Stimulated activated CD4-positive, alpha-beta T cell treated with anti-CD3 and anti-CD28 coated beads, TNF-alpha, amount 100 ng/mL, for 1 hour (primary cell): ENCODE measurements around the gene SLC25A44.
A peak's percentile ranks its signal among the peaks of the same experiment; 100 is the strongest.
"Not testable (repeated sequence)": the region's sequence is repeated elsewhere in the genome, so short reads cannot be mapped to it uniquely, and the experiment has no call there.

Source experiments
- DNase-seq, 3 donors: peaks; one replicate each; pipeline ENCODE4 v3.0.0-alpha.2; 2020; ENCODE audit warnings: low read depth in 3 of 3, low spot score in 1 of 3

SLC25A44 gene

DNA sequence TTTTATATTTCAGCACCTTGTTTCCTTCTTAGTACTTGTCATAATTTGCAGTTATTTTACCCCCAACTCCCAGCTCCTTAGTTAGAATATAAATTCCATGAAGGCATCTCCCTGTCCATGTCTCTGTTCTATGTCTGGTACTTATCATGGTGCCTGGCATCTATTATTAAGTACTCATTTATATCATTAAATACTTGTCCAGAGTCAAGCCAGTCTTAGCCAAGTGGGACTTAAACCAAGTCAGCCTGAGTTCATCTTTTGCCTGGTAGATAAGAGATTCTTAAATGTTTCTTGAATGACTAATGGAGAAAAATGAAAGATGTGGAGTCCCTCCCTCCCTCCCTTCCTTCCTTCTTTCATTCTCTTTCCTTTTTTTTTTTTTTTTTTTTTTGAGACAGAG is 9.4 kb downstream of the SLC25A44 start:
- DNase-seq = no peak

DNA sequence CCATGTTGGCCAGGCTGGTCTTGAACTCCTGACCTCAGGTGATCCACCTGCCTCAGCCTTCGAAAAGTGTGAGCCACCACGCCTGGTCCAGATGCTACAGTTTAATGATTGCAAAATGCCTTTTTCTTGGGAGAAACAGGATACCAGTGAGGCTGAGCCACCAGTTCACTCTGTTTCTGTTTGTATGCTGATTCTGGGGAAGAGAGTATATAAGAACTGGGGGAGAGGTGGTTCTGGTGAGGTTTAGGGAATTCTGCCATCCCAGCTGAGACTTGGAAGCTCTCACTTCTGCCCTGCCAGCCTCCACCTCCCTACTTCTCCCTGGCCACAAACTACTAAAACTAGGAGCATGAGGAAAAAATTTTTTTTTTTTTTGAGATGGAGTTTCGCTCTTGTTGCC is 10.8 kb downstream of the SLC25A44 start:
- no peak for DNase-seq

DNA sequence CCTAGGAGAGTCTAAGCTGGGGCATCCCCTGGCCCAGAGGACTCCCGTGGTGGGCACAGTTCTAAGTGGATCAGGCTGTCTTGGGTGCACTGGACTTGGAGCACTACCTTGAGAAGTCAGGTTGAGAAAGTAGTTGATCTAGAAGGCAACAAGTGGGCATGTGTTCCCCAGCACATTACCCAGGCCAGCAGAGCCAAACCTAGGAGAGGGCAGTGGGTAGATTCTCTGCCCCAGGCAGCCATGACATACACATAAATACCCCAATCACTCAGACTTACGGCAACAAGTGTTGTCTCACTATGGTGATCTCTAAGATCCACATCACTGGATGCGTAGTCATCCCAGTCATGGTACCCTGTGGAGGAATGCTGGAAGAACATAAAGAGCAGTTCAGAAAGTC is 17.3 kb downstream of the SLC25A44 start:
- no peak for DNase-seq

DNA sequence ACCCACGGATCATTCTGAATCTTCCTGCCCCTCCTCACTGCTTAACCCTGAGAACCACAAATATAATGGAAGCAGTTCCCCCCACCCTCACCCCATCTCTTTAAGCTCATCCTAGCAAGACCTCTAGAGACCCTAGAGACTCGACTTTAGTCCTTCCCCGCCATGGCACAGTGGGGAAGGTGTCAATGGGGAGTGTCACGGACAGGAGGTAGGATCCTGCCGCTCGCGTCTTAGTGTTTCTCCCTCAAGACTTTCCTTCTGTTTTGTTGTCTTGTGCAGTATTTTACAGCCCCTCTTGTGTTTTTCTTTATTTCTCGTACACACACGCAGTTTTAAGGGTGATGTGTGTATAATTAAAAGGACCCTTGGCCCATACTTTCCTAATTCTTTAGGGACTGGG is 18.2 kb downstream of the SLC25A44 start:
- DNase-seq = no peak

DNA sequence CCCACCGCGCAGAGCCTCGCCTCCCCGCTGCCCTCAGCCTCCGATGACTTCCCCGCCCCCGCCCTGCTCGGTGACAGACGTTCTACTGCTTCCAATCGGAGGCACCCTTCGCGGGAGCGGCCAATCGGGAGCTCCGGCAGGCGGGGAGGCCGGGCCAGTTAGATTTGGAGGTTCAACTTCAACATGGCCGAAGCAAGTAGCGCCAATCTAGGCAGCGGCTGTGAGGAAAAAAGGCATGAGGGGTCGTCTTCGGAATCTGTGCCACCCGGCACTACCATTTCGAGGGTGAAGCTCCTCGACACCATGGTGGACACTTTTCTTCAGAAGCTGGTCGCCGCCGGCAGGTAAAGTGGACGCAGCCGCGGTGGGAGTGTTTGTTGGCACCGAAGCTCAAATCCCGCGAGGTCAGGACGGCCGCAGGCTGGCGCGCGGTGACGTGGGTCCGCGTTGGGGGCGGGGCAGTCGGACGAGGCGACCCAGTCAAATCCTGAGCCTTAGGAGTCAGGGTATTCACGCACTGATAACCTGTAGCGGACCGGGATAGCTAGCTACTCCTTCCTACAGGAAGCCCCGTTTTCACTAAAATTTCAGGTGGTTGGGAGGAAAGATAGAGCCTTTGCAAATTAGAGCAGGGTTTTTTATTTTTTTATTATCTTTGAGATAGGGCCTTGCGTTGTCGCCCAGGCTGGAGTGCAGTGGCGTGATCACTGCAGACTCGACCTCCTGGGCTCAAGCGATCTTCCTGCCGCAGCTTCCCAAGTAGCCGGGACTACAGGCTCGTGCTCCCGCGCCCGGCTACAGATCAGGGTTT is 19.1 kb downstream of the SLC25A44 start, which contains the start of gene PMF1:
Gene PMF1, plus strand, starts transcription at position 175 of the 811 bp plus-strand sequence. Its CDS starts 9 bp downstream, at position 184.
- peak; percentile 84 to 92 (median 88) for DNase-seq

DNA sequence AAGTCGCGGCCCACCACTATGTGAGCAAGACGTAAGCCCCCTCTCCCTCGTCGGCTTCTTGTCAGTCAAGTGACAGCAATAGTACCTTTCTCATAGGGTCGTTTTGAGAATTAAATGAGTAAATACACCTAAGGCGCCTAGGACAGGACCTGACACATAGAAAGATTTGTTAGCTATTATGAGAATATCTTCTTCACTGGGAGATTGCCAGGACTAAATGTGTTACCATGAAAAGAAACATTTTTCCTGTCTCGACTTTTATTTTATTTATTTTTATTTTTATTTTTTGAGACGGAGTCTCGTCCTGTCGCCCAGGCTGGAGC is 19.7 kb downstream of the SLC25A44 start:
- no peak for DNase-seq

DNA sequence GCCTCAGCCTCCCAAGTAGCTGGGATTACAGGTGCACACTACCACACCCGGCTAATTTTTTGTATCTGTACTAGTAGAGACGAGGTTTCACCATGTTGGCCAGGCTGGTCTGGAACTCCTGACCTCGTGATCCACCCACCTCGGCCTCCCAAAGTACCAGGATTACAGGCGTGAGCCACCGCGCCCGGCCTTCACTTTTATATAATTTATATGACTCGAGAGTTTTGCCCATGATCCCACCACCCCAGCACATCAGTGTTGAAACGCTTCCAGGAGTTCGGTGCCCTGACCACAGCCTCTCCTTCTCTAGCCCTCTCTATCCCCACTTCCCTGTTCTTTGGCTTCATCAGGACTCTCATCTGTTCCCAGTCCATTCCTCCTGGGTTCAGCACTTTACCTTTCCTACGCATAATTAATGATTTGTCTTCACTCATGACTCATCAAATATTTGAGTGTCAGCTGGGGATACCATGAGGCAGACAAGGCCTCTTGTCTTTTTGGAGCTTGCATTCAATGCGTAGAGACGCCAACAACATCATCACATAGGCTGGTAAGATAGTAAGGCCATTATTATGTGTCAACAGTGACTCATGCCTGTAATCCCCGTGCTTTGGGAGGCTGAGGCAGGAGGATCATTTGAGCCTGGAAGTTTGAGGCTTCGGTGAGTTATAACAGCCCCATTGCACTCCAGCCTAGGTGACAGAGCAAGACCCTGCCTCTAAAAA is 20.3 kb downstream of the SLC25A44 start:
- no peak for DNase-seq

DNA sequence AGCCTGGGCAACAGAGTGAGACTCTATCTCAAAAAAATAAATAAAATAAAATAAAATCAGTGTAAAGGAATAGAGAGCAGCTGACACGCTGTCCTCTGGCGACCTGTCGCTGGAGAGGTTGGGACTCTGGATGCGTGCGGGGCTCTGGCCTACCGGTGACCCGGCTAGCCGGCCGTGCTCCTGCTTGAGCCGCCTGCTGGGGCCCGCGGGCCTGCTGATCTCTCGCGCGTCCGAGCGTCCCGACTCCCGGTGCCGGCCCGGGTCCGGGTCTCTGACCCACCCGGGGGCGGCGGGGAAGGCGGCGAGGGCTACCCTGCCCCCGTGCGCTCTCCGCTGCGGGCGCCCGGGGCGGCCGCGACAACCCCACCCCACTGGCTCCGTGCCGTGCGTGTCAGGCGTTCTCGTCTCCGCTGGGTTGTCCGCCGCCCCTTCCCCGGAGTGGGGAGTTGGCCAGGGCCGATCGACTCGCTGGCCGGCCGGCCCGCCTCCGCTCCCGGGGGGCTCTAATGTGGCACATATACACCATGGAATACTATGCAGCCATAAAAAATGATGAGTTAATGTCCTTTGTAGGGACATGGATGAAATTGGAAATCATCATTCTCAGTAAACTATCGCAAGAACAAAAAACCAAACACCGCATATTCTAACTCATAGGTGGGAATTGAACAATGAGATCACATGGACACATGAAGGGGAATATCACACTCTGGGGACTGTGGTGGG is 22.6 kb downstream of the SLC25A44 start:
- DNase-seq = not testable (repeated sequence)

DNA sequence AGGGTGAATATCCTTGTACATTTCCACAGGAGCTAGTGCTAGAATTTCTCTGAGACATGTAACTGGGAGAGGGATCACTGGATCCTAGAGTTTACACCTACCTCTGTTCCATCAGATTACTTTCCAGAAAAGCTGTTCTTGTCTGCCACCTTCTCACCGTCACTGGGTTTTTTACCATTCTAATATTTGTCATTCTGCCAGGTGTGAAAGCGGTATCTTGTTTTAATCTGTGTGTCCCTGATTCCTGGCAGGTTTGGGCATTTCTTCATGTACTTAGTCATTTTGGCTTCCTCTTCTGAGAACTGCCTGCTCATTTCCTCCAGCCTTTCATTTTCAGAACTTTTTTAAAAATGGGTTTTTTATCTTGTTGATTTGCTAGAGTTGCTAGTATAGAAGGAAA is 24.0 kb downstream of the SLC25A44 start:
- DNase-seq = no peak

DNA sequence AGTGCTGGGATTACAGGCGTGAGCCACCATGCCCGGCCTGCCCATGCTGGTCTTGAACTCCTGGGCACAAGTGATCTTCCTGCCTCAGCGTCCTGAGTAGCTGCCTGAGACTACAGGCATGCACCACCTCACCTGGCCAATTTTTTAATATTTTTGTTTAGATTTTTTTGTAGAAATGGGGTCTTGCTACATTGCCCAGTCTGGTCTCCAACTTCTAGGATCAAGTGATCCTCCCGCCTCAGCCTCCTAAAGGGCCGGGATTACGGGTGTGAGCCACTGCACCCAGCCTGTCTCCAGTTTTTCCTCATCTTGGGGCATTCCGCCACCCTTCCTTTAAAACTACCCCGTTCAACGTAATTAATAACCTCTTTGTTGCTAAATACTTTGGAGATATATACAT is 26.3 kb downstream of the SLC25A44 start:
- DNase-seq = no peak

DNA sequence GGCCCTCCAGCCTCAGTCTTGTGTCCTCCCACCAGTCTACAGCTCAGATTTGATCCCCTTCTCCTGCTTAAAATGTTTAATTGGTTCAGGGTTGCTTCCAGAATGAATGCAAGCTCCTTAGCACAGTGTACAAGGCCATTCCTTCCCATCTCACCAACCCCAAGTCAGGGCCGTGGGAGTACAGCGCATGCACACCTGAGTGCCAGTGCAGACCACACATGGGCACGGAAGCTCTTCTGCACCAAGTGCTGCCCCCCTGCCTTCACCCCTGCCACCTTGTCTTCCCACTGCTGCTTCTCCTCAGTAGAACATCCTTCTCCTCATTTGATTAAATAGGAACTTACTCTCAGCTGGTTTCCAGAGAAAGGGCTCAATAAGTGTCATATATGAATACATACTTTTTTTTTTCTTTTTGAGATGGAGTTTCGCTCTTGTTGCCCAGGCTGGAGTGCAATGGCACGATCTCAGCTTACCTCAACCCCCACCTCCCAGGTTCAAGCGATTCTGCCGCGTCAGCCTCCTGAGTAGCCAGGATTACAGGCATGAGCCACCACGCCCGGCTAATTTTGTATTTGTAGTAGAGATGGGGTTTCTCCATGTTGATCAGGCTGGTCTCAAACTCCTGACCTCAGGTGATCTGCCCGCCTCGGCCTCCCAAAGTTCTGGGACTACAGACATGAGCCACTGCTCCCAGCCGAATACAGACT is 28.2 kb downstream of the SLC25A44 start:
- DNase-seq = no peak

DNA sequence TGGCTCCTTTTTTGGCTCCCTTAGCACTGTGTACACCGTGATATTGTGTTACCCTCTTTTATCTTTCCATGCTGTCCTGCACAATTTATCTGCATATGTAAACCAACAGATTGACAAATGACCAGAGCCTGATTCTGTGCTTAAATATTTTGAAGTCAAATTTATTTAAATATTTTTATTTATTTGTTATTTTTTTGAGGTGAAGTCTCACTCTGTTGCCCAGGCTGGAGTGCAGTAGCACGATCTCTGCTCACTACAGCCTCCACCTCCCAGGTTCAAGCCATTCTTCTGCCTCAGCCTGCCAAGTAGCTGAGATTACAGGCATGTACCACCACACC is 31.7 kb downstream of the SLC25A44 start:
- no peak for DNase-seq

DNA sequence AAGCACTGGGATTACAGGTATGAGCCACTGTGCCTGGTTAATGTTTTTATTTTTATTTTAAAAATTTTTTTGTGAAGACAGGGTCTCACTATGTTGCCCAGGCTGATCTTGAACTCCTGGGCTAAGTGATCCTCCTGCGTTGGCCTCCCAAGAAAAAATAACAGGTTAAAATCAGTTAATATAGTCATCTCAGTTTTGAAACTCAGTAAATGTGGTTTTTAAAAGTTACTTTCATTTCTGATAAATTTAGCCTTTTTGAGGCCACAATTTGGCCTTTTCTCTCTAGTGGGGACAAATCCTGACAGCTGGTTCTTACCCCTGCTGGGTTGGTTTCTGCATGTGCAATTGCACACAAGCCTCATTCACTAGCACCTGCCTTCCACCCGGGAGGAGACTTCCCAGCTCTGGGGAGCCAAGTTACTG is 32.2 kb downstream of the SLC25A44 start:
- no peak for DNase-seq

DNA sequence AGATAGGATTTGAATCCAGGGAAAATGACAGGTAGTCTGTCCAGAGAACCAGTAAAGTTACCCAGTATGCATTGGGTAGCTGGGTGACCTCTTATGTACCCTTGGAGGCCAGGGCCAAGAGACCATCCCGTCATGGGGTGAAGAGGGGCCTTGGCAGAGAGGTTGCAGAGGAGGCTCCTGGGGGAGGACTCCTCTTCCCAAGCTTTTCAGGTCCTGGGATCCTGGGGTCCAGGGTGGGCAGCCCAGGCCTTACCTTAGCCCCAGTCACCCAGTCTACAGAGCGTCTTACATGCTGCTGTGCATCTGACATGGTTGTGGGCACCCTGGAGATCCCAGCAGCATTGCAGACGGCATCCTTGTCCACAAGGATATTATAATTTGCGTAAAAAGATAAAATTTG is 32.9 kb downstream of the SLC25A44 start:
- no peak for DNase-seq

DNA sequence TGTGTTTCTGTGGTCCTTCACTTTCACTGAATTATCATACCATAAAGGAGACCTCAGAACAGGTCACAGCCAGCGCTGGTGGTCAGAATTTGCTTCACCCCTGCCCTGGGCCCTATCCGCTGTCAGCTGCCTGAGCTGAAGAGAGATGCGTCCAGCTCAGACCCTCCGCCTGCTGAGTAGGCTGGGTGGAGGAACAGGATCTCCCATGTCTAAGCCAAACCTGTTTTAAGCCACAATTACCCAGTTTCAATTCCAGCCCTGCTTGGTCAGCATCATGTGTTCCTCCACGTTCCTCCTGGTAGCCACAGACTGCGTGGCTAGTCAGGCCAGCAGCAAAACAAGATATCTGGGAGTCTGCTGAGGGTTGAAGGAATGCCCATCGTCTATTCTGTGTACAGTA is 34.6 kb downstream of the SLC25A44 start:
- no peak for DNase-seq

DNA sequence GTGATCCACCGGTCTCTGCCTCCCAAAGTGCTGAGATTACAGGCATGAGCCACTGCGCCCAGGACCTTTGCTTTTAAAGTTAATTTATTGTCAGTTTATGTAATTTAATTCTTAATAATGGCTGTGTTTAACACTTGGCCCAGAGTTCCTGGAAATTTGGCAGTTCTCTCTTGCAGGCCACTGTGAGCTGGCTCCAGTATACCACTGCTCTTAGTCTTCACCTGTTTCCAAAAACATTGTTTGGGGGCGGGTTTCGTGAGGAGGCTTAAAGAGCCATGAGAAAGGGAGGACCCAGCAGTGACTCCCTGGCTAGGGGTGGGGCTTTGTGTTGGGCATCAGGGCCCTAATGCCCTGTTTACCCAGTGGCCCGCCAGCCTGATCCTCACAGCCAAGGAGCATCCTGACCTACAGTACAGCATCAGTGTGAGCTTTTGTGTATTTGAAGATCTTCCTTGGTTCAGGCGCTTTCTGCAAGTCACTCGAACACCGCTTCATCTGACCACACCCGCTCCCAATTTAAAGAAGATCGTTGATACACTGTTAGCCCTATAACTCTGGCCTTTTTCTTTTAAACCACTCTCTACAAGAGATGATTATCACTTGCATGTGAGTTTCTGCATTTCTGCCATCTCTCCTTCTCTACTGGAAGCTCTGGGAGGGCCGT is 36.0 kb downstream of the SLC25A44 start:
- DNase-seq = no peak

DNA sequence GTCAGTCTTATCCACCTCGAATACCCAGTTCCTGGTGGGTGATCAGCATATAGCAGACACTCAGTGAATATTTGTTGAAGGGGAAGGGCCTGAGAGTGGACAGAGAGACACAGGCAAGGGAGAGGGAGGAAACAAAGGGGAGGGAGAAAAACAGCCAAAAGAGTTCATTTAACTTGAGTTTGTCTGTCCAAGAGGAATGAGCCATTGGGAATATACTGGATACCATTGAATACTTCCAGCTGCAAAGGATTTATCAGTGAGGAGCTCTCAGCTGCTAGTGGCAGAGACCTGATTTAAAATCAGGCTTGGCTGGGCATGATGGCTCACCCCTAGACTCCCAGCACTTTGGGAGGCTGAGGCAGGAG is 36.6 kb downstream of the SLC25A44 start:
- DNase-seq = no peak

DNA sequence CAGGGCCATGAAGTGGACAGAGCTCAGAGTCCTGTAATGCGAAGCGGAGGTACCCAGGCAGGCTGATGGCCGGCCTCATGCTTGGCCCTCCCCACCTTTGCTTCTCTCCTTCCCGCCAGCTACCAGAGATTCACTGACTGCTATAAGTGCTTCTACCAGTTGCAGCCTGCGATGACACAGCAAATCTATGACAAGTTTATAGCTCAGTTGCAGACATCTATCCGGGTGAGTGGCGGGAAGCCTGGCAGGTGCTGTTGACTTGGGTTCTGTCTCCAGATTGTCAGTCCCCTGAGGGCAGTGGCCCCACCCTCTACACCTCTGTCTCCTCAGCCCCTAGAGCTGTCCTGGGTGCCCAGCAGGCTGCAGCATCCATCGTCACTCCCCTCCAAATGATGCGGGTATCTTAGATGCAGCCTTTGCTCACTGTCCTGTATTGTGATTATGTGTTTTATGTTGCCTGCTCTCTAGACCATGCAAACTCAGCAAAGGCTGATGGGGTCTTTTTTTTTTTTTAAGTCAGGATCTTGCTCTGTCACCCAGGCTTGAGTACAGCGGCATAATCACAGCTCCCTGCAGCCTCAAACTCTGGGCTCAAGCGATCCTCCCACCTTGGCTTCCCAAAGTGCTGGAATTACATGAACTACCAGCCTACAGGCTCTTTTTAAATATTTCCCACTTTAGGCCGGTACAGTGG is 38.4 kb downstream of the SLC25A44 start:
- DNase-seq = no peak

DNA sequence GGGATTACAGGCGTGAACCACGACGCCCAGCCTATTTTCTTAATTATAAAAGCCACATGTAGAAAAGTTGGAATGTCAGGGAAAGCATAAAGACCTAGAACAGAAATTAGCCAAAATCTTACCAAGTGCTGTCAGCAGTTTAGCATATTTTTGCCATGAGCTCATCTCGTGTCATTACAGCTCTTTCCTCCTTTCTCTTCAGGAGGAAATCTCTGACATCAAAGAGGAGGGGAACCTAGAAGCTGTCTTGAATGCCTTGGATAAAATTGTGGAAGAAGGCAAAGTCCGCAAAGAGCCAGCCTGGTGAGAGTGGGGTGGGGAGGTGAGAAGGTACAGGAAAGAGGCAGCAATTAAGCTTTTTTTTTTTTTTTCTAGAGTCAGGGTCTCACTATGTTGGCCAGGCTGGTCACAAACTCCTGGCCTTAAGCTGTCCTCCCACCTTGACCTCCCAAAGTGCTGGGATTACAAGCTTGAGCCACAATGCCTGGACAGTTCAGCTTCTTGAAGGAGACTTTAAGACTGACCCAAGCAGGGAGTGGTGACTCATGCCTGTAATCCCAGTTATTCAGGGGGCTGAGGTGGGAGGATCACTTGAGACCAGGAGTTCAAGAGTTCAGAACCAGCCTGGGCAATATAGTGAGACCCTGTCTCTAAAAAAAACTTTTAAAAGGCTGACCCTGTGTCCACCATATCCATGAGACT is 39.7 kb downstream of the SLC25A44 start:
- DNase-seq = no peak

DNA sequence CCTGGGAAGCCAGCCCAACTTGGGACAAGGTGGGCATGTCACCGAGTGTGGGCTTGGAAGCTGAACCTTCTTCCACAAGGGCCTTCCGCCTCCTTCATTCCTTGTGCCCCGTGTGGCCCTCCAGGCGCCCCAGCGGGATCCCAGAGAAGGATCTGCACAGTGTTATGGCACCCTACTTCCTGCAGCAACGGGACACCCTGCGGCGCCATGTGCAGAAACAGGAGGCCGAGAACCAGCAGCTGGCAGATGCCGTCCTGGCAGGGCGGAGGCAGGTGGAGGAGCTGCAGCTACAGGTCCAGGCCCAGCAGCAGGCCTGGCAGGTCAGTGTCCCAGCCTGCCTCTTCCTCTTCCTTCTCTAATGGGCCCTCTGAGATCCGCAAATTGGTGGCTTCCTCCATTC is 42.3 kb downstream of the SLC25A44 start:
- no peak for DNase-seq
